ENCODE measurements around the gene GALNT1. TPM values are rescaled to one million over a fixed set of nuclear protein-coding genes. Genes with fewer than 3 reads are reported as not detected.

Gene GALNT1
- total RNA-seq, 1 experiment from 2014 or later = 54.7 TPM

DNA sequence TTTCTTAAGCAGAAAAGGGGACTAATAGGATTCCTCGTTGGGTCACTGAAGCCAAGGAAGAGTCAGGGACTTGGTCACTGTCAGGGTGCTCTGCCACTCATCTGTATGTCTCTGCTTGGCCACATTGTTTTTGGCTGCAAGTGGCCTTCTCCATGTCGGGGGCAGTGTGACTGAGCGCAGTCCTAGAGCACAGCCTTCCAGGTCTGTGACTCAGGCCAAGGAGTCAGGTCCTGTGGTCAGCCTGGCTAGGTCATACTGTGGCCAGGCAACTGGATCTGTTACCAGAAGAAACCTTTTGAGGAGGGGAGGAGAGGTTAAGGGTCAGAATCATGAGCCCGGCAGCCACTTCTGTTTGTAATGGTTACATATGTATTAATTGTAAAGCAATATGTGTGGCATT is 61.3 kb downstream of the GALNT1 start:
- H3K36me3 ChIP-seq (ENCODE audit: control insufficient read depth in 1 of 2, insufficient read depth in 2 of 2, low read length in 2 of 2) = no peaks in the 10 kb centered on the region; a peak in 1 of 4 replicates
- no peak overlapping the region for H3K9ac ChIP-seq (ENCODE audit: low read length)
- H3K27ac ChIP-seq (ENCODE audit: low read depth, low read length) = no peak overlapping the region
- DNase-seq (ENCODE audit: low read depth, low spot score) (no peak), ATAC-seq (no peak)
- H3K4me2 ChIP-seq (ENCODE audit: low read length) = no peak overlapping the region
- no peak overlapping the region for H3K4me3 ChIP-seq (replicated peaks in 1 of 2; ENCODE audit: low read depth in 1 of 2, low read length in 2 of 2)
- H3K9me2 ChIP-seq (ENCODE audit: insufficient read depth) = no peaks in the 10 kb centered on the region
- no peaks in the 10 kb centered on the region for H3K4me1 ChIP-seq (ENCODE audit: control insufficient read depth in 1 of 2, insufficient read depth in 2 of 2, low read length in 2 of 2)
- 0 out of 2 replicates have a peak, but pooled peaks cover 5% of the 10 kb centered on the region for H3K79me2 ChIP-seq (ENCODE audit: insufficient read depth, low read length)
- no peak overlapping the region for H2AFZ ChIP-seq (ENCODE audit: low read depth, low read length, poor library complexity, severe bottlenecking)
- H3K9me3 ChIP-seq (ENCODE audit: control insufficient read depth in 1 of 2, insufficient read depth in 1 of 2, low read depth in 1 of 2, low read length in 2 of 2) = no peaks in the 10 kb centered on the region
- TF ChIP-seq TCF7L2 (IDR thresholded peaks at IDR 0.05; ENCODE audit: borderline replicate concordance, extremely low read depth, insufficient read depth, insufficient read length) (no peak), SP1 (IDR thresholded peaks at IDR 0.05; ENCODE audit: low read depth) (no peak), ZNF274 (IDR thresholded peaks at IDR 0.05; ENCODE audit: low read depth, low read length) (no peak), POLR2A (IDR thresholded peaks at IDR 0.05; ENCODE audit: borderline replicate concordance, extremely low read depth, insufficient read depth, insufficient read length) (no peak), POLR2AphosphoS5 (IDR thresholded peaks at IDR 0.05; ENCODE audit: low read depth, low read length) (no peak), SIN3A (IDR thresholded peaks at IDR 0.05; ENCODE audit: low read depth) (no peak), REST (IDR thresholded peaks at IDR 0.05; ENCODE audit: low read depth) (no peak), SRF (IDR thresholded peaks at IDR 0.05; ENCODE audit: low read depth) (no peak), EZH2phosphoT487 (IDR thresholded peaks at IDR 0.05; ENCODE audit: borderline replicate concordance) (no peak), ELF1 (IDR thresholded peaks at IDR 0.05; ENCODE audit: borderline replicate concordance, low read depth) (no peak), EZH2 (IDR thresholded peaks at IDR 0.05) (no peak), EGR1 (IDR thresholded peaks at IDR 0.05; ENCODE audit: low read depth) (no peak), JUND (IDR thresholded peaks at IDR 0.05) (no peak), ZFX (IDR thresholded peaks at IDR 0.05) (no peak), FOSL1 (IDR thresholded peaks at IDR 0.05; ENCODE audit: low read depth) (no peak)
- TF ChIP-seq, protein P1, sequence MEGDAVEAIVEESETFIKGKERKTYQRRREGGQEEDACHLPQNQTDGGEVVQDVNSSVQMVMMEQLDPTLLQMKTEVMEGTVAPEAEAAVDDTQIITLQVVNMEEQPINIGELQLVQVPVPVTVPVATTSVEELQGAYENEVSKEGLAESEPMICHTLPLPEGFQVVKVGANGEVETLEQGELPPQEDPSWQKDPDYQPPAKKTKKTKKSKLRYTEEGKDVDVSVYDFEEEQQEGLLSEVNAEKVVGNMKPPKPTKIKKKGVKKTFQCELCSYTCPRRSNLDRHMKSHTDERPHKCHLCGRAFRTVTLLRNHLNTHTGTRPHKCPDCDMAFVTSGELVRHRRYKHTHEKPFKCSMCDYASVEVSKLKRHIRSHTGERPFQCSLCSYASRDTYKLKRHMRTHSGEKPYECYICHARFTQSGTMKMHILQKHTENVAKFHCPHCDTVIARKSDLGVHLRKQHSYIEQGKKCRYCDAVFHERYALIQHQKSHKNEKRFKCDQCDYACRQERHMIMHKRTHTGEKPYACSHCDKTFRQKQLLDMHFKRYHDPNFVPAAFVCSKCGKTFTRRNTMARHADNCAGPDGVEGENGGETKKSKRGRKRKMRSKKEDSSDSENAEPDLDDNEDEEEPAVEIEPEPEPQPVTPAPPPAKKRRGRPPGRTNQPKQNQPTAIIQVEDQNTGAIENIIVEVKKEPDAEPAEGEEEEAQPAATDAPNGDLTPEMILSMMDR (IDR thresholded peaks at IDR 0.05 in 2 of 3, conservative IDR thresholded peaks at IDR 0.05 in 1 of 3; ENCODE audit: borderline replicate concordance in 1 of 3, insufficient read depth in 1 of 3, low read depth in 2 of 3, low read length in 2 of 3) = no peak
- TF ChIP-seq, protein P2, sequence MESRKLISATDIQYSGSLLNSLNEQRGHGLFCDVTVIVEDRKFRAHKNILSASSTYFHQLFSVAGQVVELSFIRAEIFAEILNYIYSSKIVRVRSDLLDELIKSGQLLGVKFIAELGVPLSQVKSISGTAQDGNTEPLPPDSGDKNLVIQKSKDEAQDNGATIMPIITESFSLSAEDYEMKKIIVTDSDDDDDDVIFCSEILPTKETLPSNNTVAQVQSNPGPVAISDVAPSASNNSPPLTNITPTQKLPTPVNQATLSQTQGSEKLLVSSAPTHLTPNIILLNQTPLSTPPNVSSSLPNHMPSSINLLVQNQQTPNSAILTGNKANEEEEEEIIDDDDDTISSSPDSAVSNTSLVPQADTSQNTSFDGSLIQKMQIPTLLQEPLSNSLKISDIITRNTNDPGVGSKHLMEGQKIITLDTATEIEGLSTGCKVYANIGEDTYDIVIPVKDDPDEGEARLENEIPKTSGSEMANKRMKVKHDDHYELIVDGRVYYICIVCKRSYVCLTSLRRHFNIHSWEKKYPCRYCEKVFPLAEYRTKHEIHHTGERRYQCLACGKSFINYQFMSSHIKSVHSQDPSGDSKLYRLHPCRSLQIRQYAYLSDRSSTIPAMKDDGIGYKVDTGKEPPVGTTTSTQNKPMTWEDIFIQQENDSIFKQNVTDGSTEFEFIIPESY (IDR thresholded peaks at IDR 0.05; ENCODE audit: extremely low read depth, insufficient replicate concordance, low read length) = no peak
- TF ChIP-seq, protein P3, sequence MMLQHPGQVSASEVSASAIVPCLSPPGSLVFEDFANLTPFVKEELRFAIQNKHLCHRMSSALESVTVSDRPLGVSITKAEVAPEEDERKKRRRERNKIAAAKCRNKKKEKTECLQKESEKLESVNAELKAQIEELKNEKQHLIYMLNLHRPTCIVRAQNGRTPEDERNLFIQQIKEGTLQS (IDR thresholded peaks at IDR 0.05) = no peak
- ChIA-PET POLR2A (no interaction called here), CTCF (no interaction called here), RAD21 (ENCODE audit: low non-redundant PET in 1 of 2, low total read pairs in 2 of 2, uncharacterized antibody in 2 of 2, unreplicated experiment in 2 of 2) (no interaction called here)
- H3K27me3 ChIP-seq (ENCODE audit: insufficient read depth, low read length) = no peaks in the 10 kb centered on the region
- H4K20me1 ChIP-seq (ENCODE audit: insufficient read depth) = no peaks in the 10 kb centered on the region
- BruUV-seq (replicated peaks) = no TSS peak
- intact Hi-C loops (cut with micrococcal nuclease) = no loop called here
